ENCODE measurements around the gene IFITM2.

Gene IFITM2

DNA sequence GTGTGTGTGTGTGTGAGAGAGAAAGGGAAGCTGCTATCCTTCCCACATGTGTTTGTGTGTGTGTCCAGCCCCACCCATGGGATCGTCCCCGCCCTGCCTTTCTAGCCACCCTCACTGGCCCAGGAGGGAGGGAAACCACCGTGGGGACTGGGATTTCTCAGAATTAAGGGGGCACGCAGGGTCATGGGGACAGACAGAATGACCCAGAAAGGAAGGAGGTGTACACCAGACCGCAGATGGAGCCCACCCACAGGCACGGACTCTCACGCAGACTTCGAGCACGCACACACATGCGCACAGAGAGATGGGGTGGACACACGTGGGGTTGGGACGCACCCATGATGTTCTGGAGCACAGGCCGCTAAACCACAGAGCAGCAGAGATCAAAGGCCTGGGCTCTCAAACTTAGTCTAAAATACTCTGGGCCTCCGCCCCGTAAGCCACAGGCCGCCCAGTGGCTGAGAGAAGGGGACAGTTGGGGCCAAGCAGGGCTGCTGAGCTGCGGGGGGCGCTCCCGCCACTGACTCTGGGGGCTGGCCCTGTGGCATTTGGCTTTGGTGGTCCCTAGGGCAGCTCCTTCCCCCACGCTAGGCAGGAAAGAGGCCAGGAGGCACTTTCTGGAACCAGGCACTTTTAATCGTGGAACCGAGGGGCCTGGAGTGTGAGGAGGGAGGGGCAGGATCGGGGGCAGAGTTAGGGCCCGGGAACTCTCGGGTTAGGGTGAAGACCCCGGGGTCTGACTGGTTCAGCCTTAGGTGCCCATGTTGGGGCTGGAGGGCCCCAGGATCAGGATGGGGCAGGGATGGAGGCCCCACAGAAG, 9.8 kb upstream of the IFITM2 start:
- no peak overlapping the region for H3K4me2 ChIP-seq (ENCODE audit: low read length)
- H3K4me3 ChIP-seq (ENCODE audit: low read length), result no peak overlapping the region
- H3K36me3 ChIP-seq (ENCODE audit: insufficient read depth, low read length), result no peaks in the 10 kb centered on the region
- H3K9ac ChIP-seq (ENCODE audit: low read depth, low read length), result no peak overlapping the region
- peaks cover 36% of the 10 kb centered on the region for H3K27me3 ChIP-seq (ENCODE audit: control insufficient read depth, insufficient read depth, low read length)
- H3K9me3 ChIP-seq (replicated peaks; ENCODE audit: low read length), result no peaks in the 10 kb centered on the region
- peaks cover 5% of the 10 kb centered on the region for H3K4me1 ChIP-seq (ENCODE audit: control insufficient read depth, insufficient read depth, low read length)

DNA sequence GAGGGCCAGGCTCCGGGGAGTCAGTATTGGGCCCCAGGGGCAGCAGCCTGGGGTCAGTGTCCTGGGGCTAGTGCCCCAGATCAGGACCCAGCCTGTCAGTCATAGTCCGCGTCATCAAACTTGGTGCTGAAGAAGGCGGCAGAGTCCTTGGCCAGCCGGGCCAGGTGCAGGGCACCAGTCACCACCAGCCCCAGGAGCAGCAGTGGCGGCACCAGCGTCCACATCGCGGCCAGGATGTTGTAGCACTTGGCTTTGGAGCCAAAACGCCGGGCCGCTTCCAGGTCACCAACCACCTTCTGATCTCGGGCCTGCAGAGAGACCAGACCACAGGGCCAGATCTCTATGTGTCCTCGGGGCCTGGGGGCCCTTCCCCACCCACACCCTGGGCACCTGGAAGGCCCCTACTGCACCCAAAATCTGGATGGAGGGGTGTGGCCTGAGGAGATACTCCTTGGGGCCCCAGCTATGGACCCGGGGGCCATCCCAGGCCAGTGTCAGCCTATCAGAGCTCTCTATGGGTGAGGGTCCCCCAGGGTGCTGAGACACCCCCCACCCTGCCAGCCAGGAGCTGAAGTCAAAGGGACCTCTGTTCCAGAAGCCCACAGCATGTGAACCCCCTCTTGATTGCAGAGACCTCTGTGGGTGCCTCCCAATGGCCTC, 9.1 kb upstream of the IFITM2 start:
- Histone ChIP-seq H3K4me2 (ENCODE audit: low read length) (no peak overlapping the region), H3K4me3 (ENCODE audit: low read length) (no peak overlapping the region), H3K36me3 (ENCODE audit: insufficient read depth, low read length) (no peaks in the 10 kb centered on the region), H3K27me3 (ENCODE audit: control insufficient read depth, insufficient read depth, low read length) (peaks cover 36% of the 10 kb centered on the region), H3K9me3 (replicated peaks; ENCODE audit: low read length) (no peaks in the 10 kb centered on the region), H3K4me1 (ENCODE audit: control insufficient read depth, insufficient read depth, low read length) (peaks cover 5% of the 10 kb centered on the region), H3K9ac (ENCODE audit: low read depth, low read length) (no peak overlapping the region)

DNA sequence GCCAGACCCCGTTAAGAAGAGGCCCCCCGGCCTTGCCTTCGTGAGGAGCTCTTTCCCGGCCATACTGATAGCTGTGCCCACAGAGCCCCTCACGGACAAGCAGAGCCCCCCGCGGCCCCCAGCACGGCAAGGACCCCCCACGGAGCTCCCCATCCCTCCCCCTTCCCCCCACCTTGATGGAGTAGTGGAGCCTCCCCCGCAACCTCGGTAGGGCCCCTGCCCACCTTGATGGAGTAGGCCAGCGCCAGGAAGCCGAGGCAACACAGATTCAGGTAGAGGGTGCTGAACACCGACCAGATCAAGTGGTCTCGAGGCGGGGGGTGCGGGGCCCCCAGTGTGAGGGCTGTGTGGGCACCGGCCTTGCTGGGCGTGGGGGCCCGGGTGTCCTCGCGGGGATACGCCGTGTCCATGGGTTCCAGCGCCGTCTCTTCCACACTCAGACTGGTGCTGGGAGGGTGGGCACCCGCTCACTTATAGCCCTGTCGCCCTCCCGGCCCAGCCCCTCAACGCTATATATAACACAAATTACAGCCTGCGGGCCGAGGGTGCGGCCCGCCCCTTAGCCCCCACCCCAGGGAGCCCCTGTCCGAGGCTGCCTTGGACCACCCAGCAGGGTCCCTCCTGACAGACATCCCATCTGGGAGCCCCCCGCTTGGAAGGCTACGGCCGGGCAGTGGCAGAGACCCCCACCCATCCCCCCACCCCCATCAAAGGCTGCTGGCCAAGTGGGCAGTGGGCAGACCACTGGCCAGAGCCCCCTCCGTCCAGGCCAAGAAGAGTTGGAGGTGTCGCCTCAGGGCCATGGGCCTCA, 8.3 kb upstream of the IFITM2 start, which contains the start of gene IFITM5:
TSS of gene IFITM5 (minus strand) at position 446 of the 811 bp plus-strand sequence. CDS start at position 410, 36 bp downstream.
- H3K4me2 ChIP-seq (ENCODE audit: low read length), result no peak within 1 kb of the TSS

DNA sequence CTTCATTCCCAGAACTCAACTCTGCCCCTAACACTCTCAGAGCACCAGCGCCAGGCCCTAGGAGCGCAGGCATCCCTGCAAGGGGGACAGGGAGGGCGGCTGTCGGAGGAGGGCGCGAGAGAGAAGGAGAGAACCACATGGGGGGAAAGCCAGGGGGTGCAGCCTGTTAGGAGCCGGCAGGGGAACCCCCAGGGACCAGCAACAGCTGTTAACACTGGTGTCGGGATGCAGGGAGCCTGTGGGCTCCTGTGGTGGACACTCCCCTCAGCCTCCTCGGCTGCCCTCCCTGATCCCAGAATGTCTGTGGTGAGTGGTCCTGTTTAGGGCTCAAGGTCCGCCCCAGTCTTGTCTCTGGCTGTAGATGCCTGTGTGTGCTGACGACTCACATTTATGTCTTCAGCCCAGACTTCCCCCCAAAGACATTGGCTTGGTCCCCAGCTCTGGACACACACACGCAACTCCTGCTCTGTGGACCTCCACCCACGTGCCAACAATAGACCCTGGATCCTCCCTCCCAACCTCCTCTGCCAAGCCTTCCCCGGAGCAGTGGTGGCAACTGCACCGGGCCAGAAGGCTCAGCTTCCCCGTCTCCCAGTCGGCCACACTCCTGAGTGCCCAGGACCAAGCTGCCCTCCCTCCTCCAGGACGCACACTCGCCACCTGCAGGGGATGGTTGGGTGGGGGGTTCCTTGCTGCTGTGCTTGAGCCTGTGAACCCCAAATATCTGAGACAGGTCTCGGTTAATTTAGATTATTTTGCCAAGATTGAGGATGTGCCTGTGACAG, 7.5 kb upstream of the IFITM2 start:
- no peaks in the 10 kb centered on the region for H3K9me3 ChIP-seq (replicated peaks; ENCODE audit: low read length)

More for the DNA sequence above, 8.3 kb upstream of the IFITM2 start, which contains the start of gene IFITM5:
- H3K4me3 ChIP-seq (ENCODE audit: low read length), result no peak within 1 kb of the TSS
- H3K27me3 ChIP-seq (ENCODE audit: control insufficient read depth, insufficient read depth, low read length), result peaks cover 36% of the 10 kb centered on the region
- no peak within 1 kb of the TSS for H3K9ac ChIP-seq (ENCODE audit: low read depth, low read length)
- peaks cover 5% of the 10 kb centered on the region for H3K4me1 ChIP-seq (ENCODE audit: control insufficient read depth, insufficient read depth, low read length)
- no peaks in the 10 kb centered on the region for H3K9me3 ChIP-seq (replicated peaks; ENCODE audit: low read length)
- no peaks in the 10 kb centered on the region for H3K36me3 ChIP-seq (ENCODE audit: insufficient read depth, low read length)

DNA sequence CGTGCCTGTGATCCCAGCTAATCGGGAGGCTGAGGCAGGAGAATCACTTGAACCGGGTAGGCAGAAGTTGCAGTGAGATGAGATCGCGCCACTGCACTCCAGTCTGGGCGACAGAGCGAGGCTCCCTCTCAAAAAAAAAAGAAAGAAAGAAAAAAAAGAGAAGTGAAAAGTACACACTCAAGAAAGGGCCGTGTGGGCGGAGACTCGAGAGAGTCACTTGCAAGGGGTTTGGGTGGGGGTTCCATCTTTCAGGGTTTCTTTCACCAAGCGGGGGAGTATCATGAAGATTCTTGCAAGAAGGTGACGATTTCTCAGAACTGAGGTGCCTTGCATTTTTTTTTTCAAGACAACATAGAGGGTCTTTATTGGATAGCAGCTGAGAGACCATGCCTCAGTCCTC, 4.3 kb upstream of the IFITM2 start:
- H3K27me3 ChIP-seq (ENCODE audit: control insufficient read depth, insufficient read depth, low read length), result peaks cover 15% of the 10 kb centered on the region
- H3K9ac ChIP-seq (ENCODE audit: low read depth, low read length), result no peak overlapping the region
- H3K36me3 ChIP-seq (ENCODE audit: insufficient read depth, low read length), result no peaks in the 10 kb centered on the region
- no peak overlapping the region for H3K4me3 ChIP-seq (ENCODE audit: low read length)
- H3K4me1 ChIP-seq (ENCODE audit: control insufficient read depth, insufficient read depth, low read length), result peaks cover 5% of the 10 kb centered on the region
- no peak overlapping the region for H3K4me2 ChIP-seq (ENCODE audit: low read length)
- H3K9me3 ChIP-seq (replicated peaks; ENCODE audit: low read length), result no peaks in the 10 kb centered on the region

More for the DNA sequence above, 7.5 kb upstream of the IFITM2 start:
- H3K4me1 ChIP-seq (ENCODE audit: control insufficient read depth, insufficient read depth, low read length), result peaks cover 5% of the 10 kb centered on the region
- no peaks in the 10 kb centered on the region for H3K36me3 ChIP-seq (ENCODE audit: insufficient read depth, low read length)
- no peak overlapping the region for H3K4me2 ChIP-seq (ENCODE audit: low read length)
- no peak overlapping the region for H3K9ac ChIP-seq (ENCODE audit: low read depth, low read length)
- H3K27me3 ChIP-seq (ENCODE audit: control insufficient read depth, insufficient read depth, low read length), result peaks cover 36% of the 10 kb centered on the region
- no peak overlapping the region for H3K4me3 ChIP-seq (ENCODE audit: low read length)

DNA sequence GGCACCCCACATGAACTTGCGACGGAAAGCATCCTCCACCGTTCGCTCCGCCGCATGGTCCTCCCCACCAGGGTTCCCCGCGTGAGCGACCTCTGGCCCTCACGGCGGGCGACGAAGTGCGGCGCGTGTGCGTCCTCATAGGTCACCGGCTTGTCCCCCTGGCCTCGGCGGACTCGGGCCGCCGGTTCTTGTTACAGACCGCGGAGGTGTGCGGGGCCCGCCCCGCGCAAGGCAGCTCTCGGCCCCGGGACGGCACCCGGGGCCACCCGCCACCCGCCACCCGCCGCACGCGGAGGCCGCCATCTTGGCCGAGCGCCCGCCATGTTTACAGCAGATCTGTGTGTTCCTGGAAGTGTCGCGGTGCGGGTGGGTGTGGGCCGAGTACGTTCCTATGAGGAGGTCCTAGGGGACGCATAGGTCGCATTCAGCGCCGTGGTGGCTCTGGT, 3.5 kb upstream of the IFITM2 start:
- Histone ChIP-seq H3K27me3 (ENCODE audit: control insufficient read depth, insufficient read depth, low read length) (peaks cover 12% of the 10 kb centered on the region), H3K4me2 (ENCODE audit: low read length) (no peak overlapping the region), H3K4me1 (ENCODE audit: control insufficient read depth, insufficient read depth, low read length) (peaks cover 8% of the 10 kb centered on the region), H3K9me3 (replicated peaks; ENCODE audit: low read length) (no peaks in the 10 kb centered on the region), H3K9ac (ENCODE audit: low read depth, low read length) (no peak overlapping the region), H3K4me3 (ENCODE audit: low read length) (no peak overlapping the region), H3K36me3 (ENCODE audit: insufficient read depth, low read length) (no peaks in the 10 kb centered on the region)

DNA sequence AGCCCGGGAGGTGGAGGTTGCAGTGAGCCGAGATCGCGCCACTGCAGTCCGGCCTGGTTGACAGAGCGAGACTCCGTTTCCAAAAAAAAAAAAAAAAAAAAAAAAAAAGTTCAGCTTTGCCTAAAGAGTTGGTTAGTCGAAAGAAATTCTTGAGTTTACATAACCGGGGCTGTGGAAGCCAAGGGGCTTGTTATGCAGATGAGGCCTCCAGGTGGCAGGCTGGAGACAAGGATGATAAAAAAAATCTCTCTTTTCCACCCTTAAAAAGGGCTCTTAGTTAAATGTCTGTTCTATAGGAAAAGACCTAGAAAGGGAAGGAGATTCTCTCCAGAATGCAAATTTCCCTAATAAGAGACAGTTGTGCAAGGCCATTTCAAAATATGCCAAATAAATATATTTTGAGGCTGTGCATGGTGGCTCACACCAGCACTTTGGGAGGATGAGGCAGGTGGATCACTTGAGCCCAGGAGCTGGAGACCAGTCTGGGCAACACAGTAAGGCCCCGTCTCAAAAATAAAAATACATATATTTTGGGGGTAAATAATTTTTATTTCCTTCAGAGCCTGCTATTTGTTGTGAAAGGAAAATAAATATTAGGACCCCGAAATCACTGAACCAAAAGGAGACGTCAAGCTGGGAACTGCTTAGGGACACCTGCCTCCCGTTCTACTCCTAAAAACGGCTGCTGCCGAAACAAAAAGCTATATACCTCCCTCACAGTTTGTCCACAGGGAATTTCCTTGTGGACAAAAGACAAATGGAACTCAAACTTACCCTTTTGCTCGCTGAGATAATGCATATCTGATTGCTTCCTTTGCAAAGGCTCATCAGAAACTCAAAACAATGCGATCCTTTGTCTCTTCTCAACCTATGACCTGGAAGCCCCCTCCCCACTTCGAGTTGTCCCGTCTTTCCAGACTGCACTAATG, 2.4 kb upstream of the IFITM2 start:
- no peak overlapping the region for H3K4me2 ChIP-seq (ENCODE audit: low read length)
- H3K9ac ChIP-seq (ENCODE audit: low read depth, low read length), result no peak overlapping the region
- no peaks in the 10 kb centered on the region for H3K9me3 ChIP-seq (replicated peaks; ENCODE audit: low read length)
- H3K4me3 ChIP-seq (ENCODE audit: low read length), result no peak overlapping the region
- no peaks in the 10 kb centered on the region for H3K36me3 ChIP-seq (ENCODE audit: insufficient read depth, low read length)
- peaks cover 6% of the 10 kb centered on the region for H3K27me3 ChIP-seq (ENCODE audit: control insufficient read depth, insufficient read depth, low read length)
- peaks cover 15% of the 10 kb centered on the region for H3K4me1 ChIP-seq (ENCODE audit: control insufficient read depth, insufficient read depth, low read length)

DNA sequence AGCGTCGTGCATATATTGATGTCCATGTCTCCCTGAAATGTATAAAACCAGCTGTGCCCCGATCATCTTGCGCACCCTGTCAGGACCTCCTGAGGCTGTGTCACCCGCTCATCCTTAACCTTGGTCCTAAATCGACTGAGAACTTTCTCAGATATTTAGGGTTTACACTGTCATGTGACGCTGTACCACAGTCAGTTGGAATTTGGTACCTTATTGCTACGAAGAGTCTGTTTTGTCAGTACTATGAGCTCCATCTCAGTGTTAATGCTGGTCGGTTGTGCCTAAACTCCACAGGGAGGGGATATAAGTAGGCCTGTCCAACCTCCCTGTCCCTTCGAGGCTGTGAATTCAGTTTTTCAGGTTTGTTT, 1.8 kb upstream of the IFITM2 start:
- H3K4me3 ChIP-seq (ENCODE audit: low read length), result no peak overlapping the region
- no peak overlapping the region for H3K4me2 ChIP-seq (ENCODE audit: low read length)
- H3K9me3 ChIP-seq (replicated peaks; ENCODE audit: low read length), result no peaks in the 10 kb centered on the region
- H3K9ac ChIP-seq (ENCODE audit: low read depth, low read length), result no peak overlapping the region
- no peaks in the 10 kb centered on the region for H3K36me3 ChIP-seq (ENCODE audit: insufficient read depth, low read length)
- H3K4me1 ChIP-seq (ENCODE audit: control insufficient read depth, insufficient read depth, low read length), result peaks cover 13% of the 10 kb centered on the region
- H3K27me3 ChIP-seq (ENCODE audit: control insufficient read depth, insufficient read depth, low read length), result no peaks in the 10 kb centered on the region

DNA sequence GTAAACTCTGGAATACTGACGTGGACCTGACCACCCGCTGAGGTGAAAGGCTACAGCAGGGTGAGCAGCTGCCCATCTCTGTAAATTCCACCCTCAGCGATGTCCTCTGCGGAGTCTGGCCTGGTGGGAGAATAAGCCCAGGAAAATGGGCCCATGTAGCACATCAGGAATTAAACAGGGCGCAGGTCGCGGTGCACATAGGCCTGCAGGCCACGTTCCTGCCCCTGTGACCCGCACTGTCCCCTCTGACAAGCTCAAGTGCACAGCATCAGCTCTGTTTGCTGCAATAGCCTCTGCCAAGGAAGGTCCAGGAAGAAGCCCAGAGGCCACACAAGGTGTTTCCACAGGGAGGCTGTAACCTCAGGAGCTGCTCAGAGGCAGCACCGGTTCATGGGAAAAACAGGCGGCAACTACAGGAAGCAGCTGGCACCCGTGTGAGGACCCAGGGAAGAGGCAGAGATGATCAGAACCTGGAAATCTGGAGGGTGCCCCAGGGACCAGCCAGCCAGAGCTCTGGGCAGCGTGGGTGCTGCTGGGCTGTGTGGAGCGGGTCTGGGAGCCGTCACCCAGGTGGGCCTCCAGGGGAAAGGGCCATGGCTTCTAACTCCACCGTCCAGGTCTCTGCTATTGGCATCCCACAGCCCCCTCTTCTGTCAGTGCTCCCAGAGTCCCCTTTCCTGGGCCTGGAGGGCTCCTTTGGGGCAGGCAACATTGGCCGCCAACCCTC, 808 bp upstream of the IFITM2 start:
- Histone ChIP-seq H3K36me3 (ENCODE audit: insufficient read depth, low read length) (no peaks in the 10 kb centered on the region), H3K9ac (ENCODE audit: low read depth, low read length) (no peak overlapping the region), H3K4me3 (ENCODE audit: low read length) (no peak overlapping the region), H3K4me1 (ENCODE audit: control insufficient read depth, insufficient read depth, low read length) (peaks cover 16% of the 10 kb centered on the region), H3K4me2 (ENCODE audit: low read length) (no peak overlapping the region), H3K9me3 (replicated peaks; ENCODE audit: low read length) (no peaks in the 10 kb centered on the region), H3K27me3 (ENCODE audit: control insufficient read depth, insufficient read depth, low read length) (no peaks in the 10 kb centered on the region)
